RWPE2 (cell line): ENCODE results near the gene GOLGA7B.

Source experiments
- ATAC-seq: fragments of 200-7000 bp; cut with Tn5 transposase; 3 replicates; pipeline ENCODE4 v1.9.1; 2021; ENCODE audit warnings: low read depth
- DNase-seq: peaks from one replicate; pipeline ENCODE4 v3.0.0-alpha.2; 2020; ENCODE audit warnings: low spot score
- H3K27ac ChIP-seq: fragments of 450-650 bp; 2 replicates; pipeline ENCODE4 v1.5.1; 2017; ENCODE audit warnings: mild to moderate bottlenecking; ENCODE audit not compliant: poor library complexity, severe bottlenecking
- H3K27me3 ChIP-seq: fragments of 250-450 bp; sonication (Bioruptor Pico); 2 replicates; pipeline ENCODE4 v1.5.1; 2021; ENCODE audit warnings: mild to moderate bottlenecking, moderate library complexity; ENCODE audit not compliant: insufficient read depth, poor library complexity, severe bottlenecking
- H3K36me3 ChIP-seq: fragments of 250-450 bp; sonication (Bioruptor Pico); 2 replicates; pipeline ENCODE4 v1.5.1; 2020; ENCODE audit warnings: low read depth, mild to moderate bottlenecking, moderate library complexity
- H3K4me1 ChIP-seq: fragments of 250-450 bp; sonication (Bioruptor Pico); 2 replicates; pipeline ENCODE4 v1.5.1; 2021; ENCODE audit warnings: mild to moderate bottlenecking, moderate library complexity; ENCODE audit not compliant: insufficient read depth, poor library complexity, severe bottlenecking
- H3K4me3 ChIP-seq: fragments of 250-450 bp; sonication (Bioruptor Pico); 2 replicates; pipeline ENCODE4 v1.5.1; 2021; ENCODE audit warnings: mild to moderate bottlenecking, moderate library complexity; ENCODE audit not compliant: severe bottlenecking
- H3K9me3 ChIP-seq: fragments of 250-450 bp; sonication (Bioruptor Pico); 2 replicates; pipeline ENCODE4 v1.5.1; 2021; ENCODE audit warnings: mild to moderate bottlenecking, moderate library complexity; ENCODE audit not compliant: severe bottlenecking
- CTCF ChIP-seq: fragments of 450-650 bp; IDR thresholded peaks from one replicate; pipeline ENCODE4 v1.5.1; 2017; ENCODE audit warnings: mild to moderate bottlenecking, moderate library complexity; ENCODE audit not compliant: poor library complexity, severe bottlenecking

The GOLGA7B gene

GRCh38 chr10:97821308-97822038 is 28.2 kb upstream of the GOLGA7B start:
- Histone ChIP-seq H3K27me3 (no peaks in the 10 kb centered on the region), H3K9me3 (no peaks in the 10 kb centered on the region), H3K27ac (no peak overlapping the region), H3K36me3 (no peaks in the 10 kb centered on the region), H3K4me3 (no peak overlapping the region), H3K4me1 (peaks cover 2% of the 10 kb centered on the region)
- no peak for TF ChIP-seq CTCF
- ATAC-seq (no peak), DNase-seq (no peak)

- peak; percentile 76 for ATAC-seq
- H3K27me3 ChIP-seq: no peaks in the 10 kb centered on the region
- H3K9me3 ChIP-seq: no peaks in the 10 kb centered on the region
- no peak overlapping the region for H3K4me3 ChIP-seq
- no peak for TF ChIP-seq CTCF
- H3K4me1 ChIP-seq: peaks cover 2% of the 10 kb centered on the region
- H3K27ac ChIP-seq: no peak overlapping the region
- no peak for DNase-seq
- H3K36me3 ChIP-seq: no peaks in the 10 kb centered on the region
Observed at GRCh38 chr10:97822261-97822687, 27.4 kb upstream of the GOLGA7B start.

- Histone ChIP-seq H3K9me3 (no peaks in the 10 kb centered on the region), H3K4me3 (no peak overlapping the region), H3K36me3 (no peaks in the 10 kb centered on the region), H3K27me3 (no peaks in the 10 kb centered on the region), H3K27ac (no peak overlapping the region), H3K4me1 (peaks cover 2% of the 10 kb centered on the region)
- DNase-seq (no peak), ATAC-seq (no peak)
- no peak for TF ChIP-seq CTCF
Observed at GRCh38 chr10:97823734-97824133, 25.9 kb upstream of the GOLGA7B start.

GRCh38 chr10:97825020-97825760 is 24.5 kb upstream of the GOLGA7B start:
- no peak for TF ChIP-seq CTCF
- H3K36me3 ChIP-seq: no peaks in the 10 kb centered on the region
- ATAC-seq (no peak), DNase-seq (no peak)
- peaks cover 2% of the 10 kb centered on the region for H3K4me1 ChIP-seq
- H3K4me3 ChIP-seq: no peak overlapping the region
- no peaks in the 10 kb centered on the region for H3K9me3 ChIP-seq
- no peaks in the 10 kb centered on the region for H3K27me3 ChIP-seq
- no peak overlapping the region for H3K27ac ChIP-seq

GRCh38 chr10:97826892-97827291 is 22.8 kb upstream of the GOLGA7B start:
- Histone ChIP-seq H3K36me3 (no peaks in the 10 kb centered on the region), H3K27ac (no peak overlapping the region), H3K4me1 (peaks cover 2% of the 10 kb centered on the region), H3K9me3 (no peaks in the 10 kb centered on the region), H3K27me3 (no peaks in the 10 kb centered on the region), H3K4me3 (no peak overlapping the region)
- TF ChIP-seq CTCF: no peak
- ATAC-seq (no peak), DNase-seq (no peak)
